ENCODE measurements around the gene MC1R. TPM values are rescaled to one million over a fixed set of nuclear protein-coding genes. Genes with fewer than 3 reads are reported as not detected.

MC1R gene
- total and polyA plus RNA-seq, 2 of the 8 experiments (the other 6 are each of a cell fraction or from before 2014, with no cell fraction given): 2.2 to 2.9 TPM

DNA sequence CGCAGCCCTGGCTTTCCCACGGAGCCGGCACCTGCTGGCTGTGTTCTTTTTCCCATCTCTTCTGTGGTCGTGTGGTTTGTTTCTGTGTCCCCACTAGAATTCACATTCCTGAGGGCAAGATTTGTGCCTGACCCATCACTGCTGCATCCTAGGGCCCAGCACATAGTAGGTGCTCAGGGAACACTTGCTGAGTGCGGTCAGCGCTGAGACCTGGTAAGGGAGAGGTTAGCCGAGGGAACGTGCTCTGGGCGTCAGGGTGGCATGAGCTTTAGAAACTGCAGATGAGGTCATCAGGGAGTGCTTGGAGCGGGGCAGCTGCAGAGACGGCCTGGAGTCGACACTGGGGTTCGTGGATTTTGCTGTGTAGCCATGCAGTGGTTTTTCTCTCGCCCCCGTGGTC lies 35.8 kb downstream of the MC1R start:
- H3K36me3 ChIP-seq (ENCODE audit: control insufficient read depth in 2 of 4, insufficient read depth in 4 of 4, low read length in 3 of 4): peaks cover 0 to 5% (median 3%) of the 10 kb centered on the region in 4 experiments; a peak in 4 of 8 replicates
- H3K9me3 ChIP-seq (ENCODE audit: insufficient read depth in 2 of 2, low read depth in 1 of 2, low read length in 1 of 2): no peaks in the 10 kb centered on the region
- H3K27ac ChIP-seq (ENCODE audit: low read depth, low read length): no peak overlapping the region
- POLR2A ChIA-PET (ENCODE audit: partially characterized antibody): interaction anchor here (1.1 to 9.2 kb wide), 4 partner anchors 8 to 30 kb away, joined by 3 to 42 read pairs (median 8); partner anchors contain the start of gene TUBB3
- H2BK20ac ChIP-seq (ENCODE audit: low read length): no peak overlapping the region
- 93% methylated on average over 15 of the region's 15 CpGs; no CpG with 5 or more reads in 1 of the 2 experiments for WGBS, 2 experiments (ENCODE audit: extremely low coverage in 1 of 2, insufficient coverage in 1 of 2, insufficient read length in 1 of 2, insufficient replicate concordance in 2 of 2, low coverage in 1 of 2, low lambda C conversion rate in 2 of 2, missing lambda C conversion rate in 1 of 2)
- DNase-seq (ENCODE audit: low read depth in 1 of 2, low spot score in 2 of 2) (no peak), FAIRE-seq (no peak)
- no peak overlapping the region; a peak in 1 of 7 replicates for H3K9ac ChIP-seq (replicated peaks in 1 of 4; ENCODE audit: extremely low read depth in 1 of 4, low read depth in 3 of 4, low read length in 3 of 4)
- no peak overlapping the region for H2AK5ac ChIP-seq (ENCODE audit: low read depth, low read length)
- no peak overlapping the region for H3K18ac ChIP-seq (ENCODE audit: extremely low read depth, low read length)
- no peak overlapping the region for H3K4ac ChIP-seq (replicated peaks; ENCODE audit: insufficient read length, low read depth, low read length)
- no peaks in the 10 kb centered on the region for H3K79me2 ChIP-seq (ENCODE audit: control insufficient read depth in 1 of 2, insufficient read depth in 2 of 2, low read length in 2 of 2)
- no peak overlapping the region for H2BK120ac ChIP-seq (replicated peaks; ENCODE audit: low read depth, low read length)
- H3K4me1 ChIP-seq (replicated peaks in 1 of 4; ENCODE audit: control insufficient read depth in 3 of 4, insufficient read depth in 4 of 4, low read length in 3 of 4): peaks cover 0 to 3% (median 0%) of the 10 kb centered on the region in 4 experiments; a peak in 4 of 7 replicates
- H4K8ac ChIP-seq (ENCODE audit: extremely low read depth, insufficient read depth, low read length): no peak overlapping the region
- H3K23me2 ChIP-seq (ENCODE audit: low read depth, low read length): no peaks in the 10 kb centered on the region; the same call in 1 of the 2 replicates
- no peak overlapping the region for H3K14ac ChIP-seq (ENCODE audit: insufficient read length)
- H4K5ac ChIP-seq (ENCODE audit: insufficient read length, low read depth, low read length): no peak overlapping the region
- no peak overlapping the region for H3K23ac ChIP-seq (ENCODE audit: insufficient read length)
- no peak overlapping the region for H2AFZ ChIP-seq (ENCODE audit: low read length)
- no peak overlapping the region for H2BK5ac ChIP-seq (ENCODE audit: low read depth, low read length)
- H2BK15ac ChIP-seq (ENCODE audit: low read length): no peak overlapping the region
- H3K56ac ChIP-seq (replicated peaks; ENCODE audit: insufficient read length, low read depth, low read length): no peak overlapping the region
- H4K20me1 ChIP-seq (replicated peaks in 1 of 2; ENCODE audit: control insufficient read depth in 1 of 2, insufficient read depth in 2 of 2, low read length in 2 of 2): peaks cover 6 to 10% of the 10 kb centered on the region in 2 experiments
- H3K79me1 ChIP-seq (ENCODE audit: low read depth, low read length): no peaks in the 10 kb centered on the region
- H3K27me3 ChIP-seq (replicated peaks in 1 of 4; ENCODE audit: control insufficient read depth in 3 of 4, extremely low read depth in 1 of 4, insufficient read depth in 3 of 4, low read length in 3 of 4): peaks cover 0 to 4% (median 2%) of the 10 kb centered on the region in 4 experiments; a peak in 4 of 7 replicates
- H4K91ac ChIP-seq (replicated peaks; ENCODE audit: insufficient read length, low read length): no peak overlapping the region
- no peak overlapping the region for H3K4me3 ChIP-seq (ENCODE audit: extremely low read depth in 1 of 4, insufficient read depth in 2 of 4, low read depth in 3 of 4, low read length in 4 of 4)
- no peak overlapping the region for H2BK12ac ChIP-seq (ENCODE audit: low read depth, low read length)
- no peak overlapping the region for H3K4me2 ChIP-seq (ENCODE audit: insufficient read depth in 1 of 2, low read depth in 2 of 2, low read length in 2 of 2)
- CTCF ChIA-PET (ENCODE audit: partially characterized antibody): interaction anchor here (1.0 to 1.4 kb wide), 6 partner anchors 9 to 66 kb away, joined by 3 to 6 read pairs (median 3); no protein-coding TSS in a partner anchor
- no peak for TF ChIP-seq BACH1 (IDR thresholded peaks at IDR 0.05; ENCODE audit: low read length)
- TF ChIP-seq JUN (IDR thresholded peaks at IDR 0.05; ENCODE audit: low read depth, low read length): no peak
- no peak for TF ChIP-seq SP2 (IDR thresholded peaks at IDR 0.05; ENCODE audit: low read length)
- no peak for TF ChIP-seq SIX5 (IDR thresholded peaks at IDR 0.05; ENCODE audit: low read depth, low read length)
- TF ChIP-seq CTBP2 (IDR thresholded peaks at IDR 0.05; ENCODE audit: borderline replicate concordance, insufficient read depth, insufficient read length, low read length): no peak
- TF ChIP-seq TEAD4 (IDR thresholded peaks at IDR 0.05; ENCODE audit: low read depth, low read length): no peak
